ENCODE measurements around the gene EXOC3L1. TPM values are rescaled to one million over a fixed set of nuclear protein-coding genes. Genes with fewer than 3 reads are reported as not detected.

The EXOC3L1 gene
- total RNA-seq, 2 experiments from 2014 or later = not detected

DNA sequence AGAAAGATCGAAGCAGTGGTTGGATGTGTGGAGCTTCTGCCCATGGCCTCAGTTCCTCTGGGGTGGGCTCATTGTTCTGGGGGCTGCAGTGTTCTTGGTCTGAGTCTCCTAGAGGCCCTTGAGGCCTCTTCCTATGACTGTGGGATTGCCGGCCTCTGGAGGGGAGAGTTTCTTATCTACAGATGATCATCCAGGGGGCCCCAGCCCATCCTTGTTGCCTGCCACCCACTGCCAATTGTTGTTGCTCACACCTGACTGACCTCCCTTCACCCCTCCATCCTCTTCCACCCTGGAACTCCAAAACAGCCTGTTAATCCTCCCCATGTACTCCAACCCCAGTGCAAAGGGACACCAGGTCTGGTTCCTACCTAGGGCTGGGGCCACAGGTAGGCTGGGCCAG is 45.0 kb downstream of the EXOC3L1 start:
- Mint-ChIP-seq H3K4me1 (peaks cover 6% of the 10 kb centered on the region), H3K27me3 (no peaks in the 10 kb centered on the region), H3K36me3 (ENCODE audit: low read depth) (peaks cover 51% of the 10 kb centered on the region), H3K27ac (no peak overlapping the region), H3K9me3 (no peaks in the 10 kb centered on the region), H3K4me3 (no peak overlapping the region)
- ChIA-PET CTCF (interaction anchor here (3.2 kb wide), 1 partner anchor 10 kb away, joined by 16 read pairs; no protein-coding TSS in a partner anchor), POLR2A (interaction anchor here (1.0 to 1.6 kb wide), 2 partner anchors 14 to 193 kb away, joined by 3 to 4 read pairs; partner anchors contain the start of gene TRADD)
- no peak for DNase-seq

DNA sequence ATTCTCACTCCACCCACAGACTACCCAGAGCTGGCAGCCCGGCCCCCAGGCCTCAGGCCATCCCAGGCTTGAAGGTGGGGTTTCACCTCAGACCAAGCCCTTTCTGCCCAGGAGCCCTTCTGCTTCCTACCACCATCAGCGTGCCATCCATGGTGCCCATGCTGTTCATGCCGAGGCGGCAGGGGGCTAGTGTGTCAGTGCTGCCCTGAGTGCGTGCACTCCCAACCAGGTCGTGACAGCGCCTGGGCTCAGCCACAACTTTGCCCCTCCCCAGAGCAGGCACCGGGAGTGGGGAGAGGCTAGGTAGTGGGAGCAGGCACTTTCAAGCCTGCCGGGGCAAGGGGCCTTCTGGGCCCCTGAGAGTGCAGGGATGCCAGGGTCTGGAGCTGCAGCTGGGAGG is 47.6 kb downstream of the EXOC3L1 start:
- peaks cover 38% of the 10 kb centered on the region for H3K36me3 Mint-ChIP-seq (ENCODE audit: low read depth)
- no peaks in the 10 kb centered on the region for H3K9me3 Mint-ChIP-seq
- ChIA-PET POLR2A (interaction anchor here (2.1 to 2.8 kb wide), 2 partner anchors 12 to 16 kb away, joined by 10 read pairs; partner anchors contain the start of genes FBXL8 and TRADD), CTCF (interaction anchor here (2.2 kb wide), 1 partner anchor 13 kb away, joined by 10 read pairs; no protein-coding TSS in a partner anchor)
- no peaks in the 10 kb centered on the region for H3K27me3 Mint-ChIP-seq
- no peak overlapping the region for H3K27ac Mint-ChIP-seq
- H3K4me3 Mint-ChIP-seq = no peak overlapping the region
- DNase-seq = no peak
- H3K4me1 Mint-ChIP-seq = no peaks in the 10 kb centered on the region

DNA sequence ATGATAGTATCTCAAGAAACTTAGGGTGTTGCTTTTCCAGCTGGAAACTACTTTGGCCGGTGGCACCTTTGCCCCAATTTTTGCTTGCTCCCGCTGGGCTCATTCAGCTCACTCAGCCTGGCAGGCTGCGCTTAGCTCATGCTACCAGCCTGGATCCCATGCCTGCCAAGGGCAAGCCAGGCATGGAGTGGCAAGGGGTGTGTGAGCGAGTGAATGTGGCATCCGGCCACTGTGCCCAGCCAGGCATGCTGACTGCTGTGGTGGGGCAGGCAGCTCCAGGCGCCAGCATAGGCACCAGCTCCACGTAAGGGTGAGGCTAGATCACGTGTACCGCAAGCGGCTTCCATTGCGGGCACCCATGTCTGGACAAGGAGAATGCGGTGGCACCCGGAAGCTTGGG is 48.5 kb downstream of the EXOC3L1 start:
- H3K36me3 Mint-ChIP-seq (ENCODE audit: low read depth) = peaks cover 38% of the 10 kb centered on the region
- CTCF ChIA-PET = interaction anchor here (0.9 to 2.2 kb wide), 3 partner anchors 9 to 123 kb away, joined by 3 to 10 read pairs (median 4); partner anchors contain the start of gene B3GNT9
- H3K4me1 Mint-ChIP-seq = no peaks in the 10 kb centered on the region
- no peak overlapping the region for H3K27ac Mint-ChIP-seq
- no peaks in the 10 kb centered on the region for H3K9me3 Mint-ChIP-seq
- POLR2A ChIA-PET = interaction anchor here (0.8 to 2.8 kb wide), 5 partner anchors 10 to 111 kb away, joined by 3 to 10 read pairs (median 6); partner anchors contain the start of genes FBXL8, PHAF1 and TRADD
- no peak for DNase-seq
- H3K4me3 Mint-ChIP-seq = no peak overlapping the region
- H3K27me3 Mint-ChIP-seq = no peaks in the 10 kb centered on the region

DNA sequence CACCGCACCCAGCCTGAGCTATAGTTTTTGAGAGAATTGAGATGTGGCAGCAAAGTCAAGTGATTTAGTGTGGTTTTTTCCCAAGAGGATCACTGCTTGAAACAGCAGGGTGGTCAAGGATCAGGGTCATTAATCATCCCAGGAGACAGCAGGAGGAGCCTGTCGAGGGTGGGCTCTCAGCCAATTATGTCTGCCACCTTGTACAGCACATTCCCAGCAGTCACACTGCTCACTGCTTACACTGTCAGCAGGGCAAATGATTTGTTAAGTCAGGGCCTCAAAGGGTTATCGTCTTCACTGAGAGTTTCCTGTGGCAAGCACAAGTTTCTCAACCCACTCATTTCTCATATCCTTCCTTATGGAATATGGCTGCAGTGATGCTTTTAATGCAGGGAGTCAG is 52.3 kb downstream of the EXOC3L1 start:
- H3K27me3 Mint-ChIP-seq = no peaks in the 10 kb centered on the region
- CTCF ChIA-PET = interaction anchor here (3.5 kb wide), 1 partner anchor 18 kb away, joined by 19 read pairs; no protein-coding TSS in a partner anchor
- H3K27ac Mint-ChIP-seq = no peak overlapping the region
- no peak overlapping the region for H3K4me3 Mint-ChIP-seq
- peaks cover 37% of the 10 kb centered on the region for H3K36me3 Mint-ChIP-seq (ENCODE audit: low read depth)
- DNase-seq = no peak
- H3K4me1 Mint-ChIP-seq = no peaks in the 10 kb centered on the region
- H3K9me3 Mint-ChIP-seq = no peaks in the 10 kb centered on the region
- POLR2A ChIA-PET = interaction anchor here (1.3 kb wide), 2 partner anchors 13 to 107 kb away, joined by 3 read pairs; partner anchors contain the start of gene B3GNT9

Other genes starting within 250 kb of the EXOC3L1 start
- gene CES3, start 228.9 kb downstream of the EXOC3L1 start, total RNA-seq = 1 to 10 TPM; 6.1 to 6.3 TPM
- 10 to 100 TPM; 37.8 to 39.3 TPM for gene CES4A, start 201.5 kb downstream of the EXOC3L1 start, total RNA-seq
- gene CBFB, start 161.0 kb downstream of the EXOC3L1 start, total RNA-seq = 100 to 1,000 TPM; 236 to 238 TPM
- gene PHAF1, start 80.2 kb downstream of the EXOC3L1 start, total RNA-seq = 10 to 100 TPM; 12.4 to 13.3 TPM
- 10 to 100 TPM; 14.6 to 16.2 TPM for gene B3GNT9, start 39.1 kb downstream of the EXOC3L1 start, total RNA-seq
- gene TRADD, start 30.2 kb downstream of the EXOC3L1 start, total RNA-seq = 10 to 100 TPM; 96.9 to 97.3 TPM
- gene FBXL8, start 30.2 kb downstream of the EXOC3L1 start, total RNA-seq = 10 to 100 TPM; 52.3 to 54.4 TPM
- gene HSF4, start 25.4 kb downstream of the EXOC3L1 start, total RNA-seq = 100 to 1,000 TPM; 107 to 110 TPM
- gene NOL3, start 19.6 kb downstream of the EXOC3L1 start, total RNA-seq = 10 to 100 TPM; 35.6 to 36.7 TPM
- 10 to 100 TPM; 63.9 to 70.9 TPM for gene MATCAP1, start 6.2 kb downstream of the EXOC3L1 start, total RNA-seq
- 100 to 1,000 TPM; 127 to 131 TPM for gene E2F4, start 2.0 kb upstream of the EXOC3L1 start, total RNA-seq
- gene ELMO3, start 9.0 kb upstream of the EXOC3L1 start, total RNA-seq = 1 to 10 TPM; 7.3 to 8.3 TPM
- gene TMEM208, start 37.0 kb upstream of the EXOC3L1 start, total RNA-seq = 10 to 100 TPM; 39.6 to 39.7 TPM
- gene FHOD1, start 57.3 kb upstream of the EXOC3L1 start, total RNA-seq = 10 to 100 TPM; 94.8 to 99.1 TPM
- 1 to 10 TPM; 2.2 to 2.8 TPM for gene SLC9A5, start 58.8 kb upstream of the EXOC3L1 start, total RNA-seq
- 10 to 100 TPM in 1 of 2 experiments, 1 to 10 TPM in 1; 9.2 to 10.9 TPM for gene PLEKHG4, start 89.4 kb upstream of the EXOC3L1 start, total RNA-seq
- under 1 TPM; 0.20 to 0.48 TPM for gene KCTD19, start 136.6 kb upstream of the EXOC3L1 start, total RNA-seq
- gene LRRC36, start 136.7 kb upstream of the EXOC3L1 start, total RNA-seq = not detected
- not detected for gene TPPP3, start 203.4 kb upstream of the EXOC3L1 start, total RNA-seq
- under 1 TPM; 0.23 to 0.45 TPM for gene ZDHHC1, start 226.3 kb upstream of the EXOC3L1 start, total RNA-seq
- gene HSD11B2, start 241.0 kb upstream of the EXOC3L1 start, total RNA-seq = not detected